ENCODE data around the gene ANAPC7. TPM values are rescaled to one million over a fixed set of nuclear protein-coding genes. Genes with fewer than 3 reads are reported as not detected.
"Not testable (repeated sequence)": the region's sequence is repeated elsewhere in the genome, so short reads cannot be mapped to it uniquely, and the experiment has no call there.

Gene ANAPC7
- total and polyA plus RNA-seq, 7 experiments from 2014 or later = 26.6 to 71.7 (median 43.2) TPM

DNA sequence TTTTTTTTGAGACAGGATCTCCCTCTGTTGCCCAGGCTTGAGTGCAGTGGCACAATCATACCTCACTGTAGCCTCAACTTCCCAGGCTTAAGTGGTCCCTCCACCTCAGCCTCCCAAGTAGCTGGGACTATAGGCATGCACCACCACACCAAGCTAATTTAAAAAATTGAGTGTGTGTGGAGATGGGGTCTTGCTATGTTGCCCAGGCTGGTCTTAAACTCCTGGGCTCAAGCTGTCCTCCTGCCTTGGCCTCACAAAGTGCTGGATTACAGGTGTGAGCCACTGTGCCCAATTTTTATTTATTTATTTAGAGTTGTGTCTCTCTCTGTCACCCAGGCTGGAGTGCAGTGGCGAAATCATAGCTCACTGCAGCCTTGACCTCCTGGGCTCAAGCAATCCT is 17.1 kb upstream of the ANAPC7 start:
- H3K9me3 Mint-ChIP-seq; H3K4me3 Mint-ChIP-seq; H3K9me3 ChIP-seq (ENCODE audit: control insufficient read depth in 2 of 3, low read length in 3 of 3); H3K4me1 ChIP-seq (ENCODE audit: control insufficient read depth in 2 of 2, insufficient read depth in 2 of 2, low read length in 2 of 2); H3K27ac ChIP-seq (ENCODE audit: low read depth, low read length); H3K27ac Mint-ChIP-seq; H3K4me1 Mint-ChIP-seq; intact Hi-C loops (cut with micrococcal nuclease); DNase-seq; H3K36me3 Mint-ChIP-seq; H3K36me3 ChIP-seq (ENCODE audit: control insufficient read depth in 2 of 3, insufficient read depth in 3 of 3, low read length in 3 of 3); H3K4me3 ChIP-seq (ENCODE audit: low read length); POLR2A ChIA-PET; ATAC-seq; H3K27me3 ChIP-seq (ENCODE audit: control insufficient read depth in 2 of 2, insufficient read depth in 2 of 2, low read length in 2 of 2): not testable (repeated sequence)
- CTCF ChIA-PET = interaction anchor here (1.1 to 2.0 kb wide), 2 partner anchors 11 to 1982 kb away, joined by 3 to 8 read pairs; no protein-coding TSS in a partner anchor
- H3K27me3 Mint-ChIP-seq = peaks cover 0 to 32% (median 0%) of the 10 kb centered on the region in 5 donors

DNA sequence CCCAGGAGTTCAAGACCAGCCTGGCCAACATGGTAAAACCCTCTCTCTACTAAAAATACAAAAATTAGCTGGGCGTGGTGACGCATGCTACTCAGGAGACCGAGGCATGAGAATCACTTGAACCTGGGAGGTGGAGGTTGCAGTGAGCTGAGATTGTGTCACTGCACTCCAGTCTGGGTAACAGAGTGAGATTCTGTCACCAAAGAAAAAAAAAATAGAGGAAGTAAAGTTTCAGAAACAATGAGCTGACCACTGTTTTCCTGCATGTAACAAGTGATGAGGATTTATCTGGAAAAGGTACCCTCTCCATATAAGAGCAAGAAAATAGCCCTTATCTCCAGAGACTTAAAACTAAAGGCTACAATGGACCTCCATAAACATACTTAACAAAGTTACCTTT is 13.6 kb upstream of the ANAPC7 start:
- CTCF ChIA-PET; H3K9me3 Mint-ChIP-seq; H3K27ac Mint-ChIP-seq; H3K4me1 ChIP-seq (ENCODE audit: control insufficient read depth in 2 of 2, insufficient read depth in 2 of 2, low read length in 2 of 2); H3K36me3 ChIP-seq (ENCODE audit: control insufficient read depth in 2 of 3, insufficient read depth in 3 of 3, low read length in 3 of 3); H3K27ac ChIP-seq (ENCODE audit: low read depth, low read length); H3K27me3 ChIP-seq (ENCODE audit: control insufficient read depth in 2 of 2, insufficient read depth in 2 of 2, low read length in 2 of 2); H3K9me3 ChIP-seq (ENCODE audit: control insufficient read depth in 2 of 3, low read length in 3 of 3); H3K4me1 Mint-ChIP-seq; H3K4me3 ChIP-seq (ENCODE audit: low read length); DNase-seq; H3K4me3 Mint-ChIP-seq; H3K36me3 Mint-ChIP-seq; ATAC-seq; intact Hi-C loops (cut with micrococcal nuclease): not testable (repeated sequence)
- POLR2A ChIA-PET = interaction anchor here (0.6 kb wide), 1 partner anchor 456 kb away, joined by 3 read pairs; no protein-coding TSS in a partner anchor
- H3K27me3 Mint-ChIP-seq = peaks cover 0 to 22% (median 4%) of the 10 kb centered on the region in 5 donors

DNA sequence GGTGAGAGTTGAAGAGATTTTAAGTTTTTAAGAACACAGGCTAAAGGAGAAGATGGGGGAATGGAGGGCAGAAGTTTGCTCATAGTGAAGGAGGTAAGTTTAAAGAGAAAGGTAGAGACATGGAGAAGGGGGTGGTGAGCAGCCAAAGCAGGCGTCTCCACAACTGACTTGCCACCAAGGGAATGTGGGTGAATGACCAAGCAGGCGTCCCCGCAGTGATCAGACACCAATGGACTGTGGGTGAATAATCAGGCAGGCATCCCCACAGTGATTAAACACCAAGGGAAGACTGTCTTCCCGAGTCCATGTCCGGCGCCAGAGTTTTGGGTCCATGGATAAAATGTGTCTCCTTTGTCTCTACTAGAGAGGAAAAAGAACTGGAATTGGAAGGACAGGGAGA is 6.6 kb upstream of the ANAPC7 start:
- H3K27me3 ChIP-seq (ENCODE audit: control insufficient read depth in 2 of 2, insufficient read depth in 2 of 2, low read length in 2 of 2); CTCF ChIA-PET; H3K36me3 ChIP-seq (ENCODE audit: control insufficient read depth in 2 of 3, insufficient read depth in 3 of 3, low read length in 3 of 3); H3K4me3 Mint-ChIP-seq; DNase-seq; H3K4me3 ChIP-seq (ENCODE audit: low read length); H3K9me3 Mint-ChIP-seq; H3K4me1 ChIP-seq (ENCODE audit: control insufficient read depth in 2 of 2, insufficient read depth in 2 of 2, low read length in 2 of 2); H3K4me1 Mint-ChIP-seq; H3K27ac ChIP-seq (ENCODE audit: low read depth, low read length); ATAC-seq; H3K27ac Mint-ChIP-seq; intact Hi-C loops (cut with micrococcal nuclease); POLR2A ChIA-PET; H3K36me3 Mint-ChIP-seq; H3K9me3 ChIP-seq (ENCODE audit: control insufficient read depth in 2 of 3, low read length in 3 of 3): not testable (repeated sequence)
- H3K27me3 Mint-ChIP-seq = peaks cover 0 to 20% (median 0%) of the 10 kb centered on the region in 5 donors

DNA sequence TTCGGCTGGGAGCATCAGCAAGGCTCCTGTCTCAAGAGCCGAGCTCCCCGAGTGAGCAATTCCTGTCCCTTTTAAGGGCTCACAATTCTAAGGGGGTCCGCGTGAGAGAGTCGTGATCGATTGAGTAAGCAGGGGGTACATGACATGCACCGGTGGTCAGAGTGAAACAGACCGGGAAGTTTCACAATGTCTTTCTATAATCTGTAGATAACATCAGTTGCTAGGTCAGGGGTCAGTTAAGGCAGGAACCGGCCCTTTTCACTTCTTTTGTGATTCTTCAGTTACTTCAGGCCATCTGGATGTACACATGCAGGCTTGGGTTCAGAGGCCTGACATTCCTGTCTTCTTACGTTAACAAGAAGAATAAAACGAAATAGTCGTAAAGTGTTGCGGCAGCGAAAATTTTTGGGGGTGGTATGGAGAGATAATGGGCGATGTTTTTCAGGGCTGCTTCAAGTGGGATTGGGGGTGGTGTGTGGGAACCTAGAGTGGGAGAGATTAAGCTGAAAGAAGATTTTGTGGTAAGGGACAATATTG is 1.7 kb upstream of the ANAPC7 start:
- not testable (repeated sequence) for H3K9me3 Mint-ChIP-seq; H3K4me3 ChIP-seq (ENCODE audit: low read length); H3K27me3 ChIP-seq (ENCODE audit: control insufficient read depth in 2 of 2, insufficient read depth in 2 of 2, low read length in 2 of 2); H3K4me3 Mint-ChIP-seq; DNase-seq; ATAC-seq; H3K27ac ChIP-seq (ENCODE audit: low read depth, low read length); H3K27ac Mint-ChIP-seq; H3K9me3 ChIP-seq (ENCODE audit: control insufficient read depth in 2 of 3, low read length in 3 of 3)
- H3K27me3 Mint-ChIP-seq = peaks cover 0 to 10% (median 0%) of the 10 kb centered on the region in 5 donors
- Histone ChIP-seq H3K4me1 (ENCODE audit: control insufficient read depth in 2 of 2, insufficient read depth in 2 of 2, low read length in 2 of 2) (peaks cover 6 to 15% of the 10 kb centered on the region in 2 donors), H3K36me3 (ENCODE audit: control insufficient read depth in 2 of 3, insufficient read depth in 3 of 3, low read length in 3 of 3) (peaks cover 0 to 11% (median 0%) of the 10 kb centered on the region in 3 experiments)
- intact Hi-C loops (cut with micrococcal nuclease) = loop anchor here in 1 of 2 donors (10.0 kb wide), 1 partner anchor 330 kb away; no protein-coding TSS in a partner anchor
- POLR2A ChIA-PET = interaction anchor here (0.7 to 1.2 kb wide), 3 partner anchors 44 to 1152 kb away, joined by 3 to 4 read pairs (median 4); partner anchors contain the start of gene ARPC3
- CTCF ChIA-PET = interaction anchor here (0.6 to 1.0 kb wide), 2 partner anchors 26 to 1640 kb away, joined by 3 to 6 read pairs; no protein-coding TSS in a partner anchor
- peaks cover 0 to 11% (median 4%) of the 10 kb centered on the region in 5 donors for H3K36me3 Mint-ChIP-seq
- peaks cover 10 to 37% (median 22%) of the 10 kb centered on the region in 7 donors for H3K4me1 Mint-ChIP-seq

DNA sequence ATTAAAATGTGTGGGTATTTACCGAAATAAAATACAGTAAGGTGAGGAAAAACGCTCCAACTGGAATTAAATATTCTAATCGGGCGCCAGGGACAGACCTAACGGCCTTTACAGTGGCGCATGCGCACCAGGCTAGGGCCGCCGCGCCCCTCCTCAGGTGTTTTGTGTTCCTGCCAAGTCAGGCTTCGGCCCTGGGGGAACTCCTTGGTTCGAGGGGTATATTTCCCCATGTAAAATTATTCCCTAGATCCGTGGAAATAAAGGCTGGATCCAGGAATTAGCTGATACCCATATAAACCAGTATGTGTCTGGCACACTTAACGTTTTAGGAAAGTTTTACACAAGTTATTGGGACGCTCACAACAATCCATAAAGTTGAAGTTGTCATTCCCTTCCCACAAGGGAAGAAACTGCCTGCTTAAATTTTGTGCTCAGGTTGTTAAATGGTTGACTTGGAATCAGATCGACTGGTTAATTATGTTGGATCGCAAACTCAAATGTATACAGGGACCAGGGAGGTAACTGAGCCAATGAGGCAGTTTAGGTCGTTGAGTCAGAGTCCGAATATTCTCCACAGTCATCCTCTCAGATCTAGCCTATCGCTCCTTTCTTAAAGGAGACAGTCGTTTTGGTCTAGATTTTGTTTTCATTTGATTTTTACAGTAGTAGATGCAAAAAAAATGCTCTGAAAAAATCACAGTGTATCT is 621 bp upstream of the ANAPC7 start:
- intact Hi-C loops (cut with micrococcal nuclease) = loop anchor here (1.0 to 10.0 kb wide), 13 partner anchors 27 to 1352 kb away; partner anchors contain the start of genes ATP2A2 (in 2 of the 2), ANKRD13A (in 1 of the 2), ARPC3 (in 1 of the 2) and C12orf76 (in 1 of the 2)
- ATAC-seq = peak; percentile 77

DNA sequence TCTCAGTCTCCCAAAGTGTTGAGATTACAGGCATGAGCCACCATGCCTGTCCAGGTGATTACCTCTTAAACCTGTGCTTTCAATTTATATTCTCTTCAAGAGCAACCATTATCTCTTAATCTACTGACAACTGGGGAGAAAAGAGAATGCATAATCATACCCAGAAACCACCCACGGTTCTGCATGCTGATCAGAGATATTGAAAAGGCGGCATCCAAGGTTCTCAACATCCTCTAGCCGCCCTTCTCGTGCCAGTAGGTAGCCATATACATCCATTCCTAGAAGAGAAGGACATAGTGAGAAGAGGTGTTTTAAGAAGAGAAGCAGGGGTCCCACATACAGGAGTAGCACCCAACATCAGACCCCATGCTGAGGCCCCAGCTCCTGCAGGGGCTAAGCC is 20.8 kb downstream of the ANAPC7 start:
- peaks cover 8 to 44% (median 20%) of the 10 kb centered on the region in 5 donors for H3K36me3 Mint-ChIP-seq
- H3K27me3 Mint-ChIP-seq = no peaks in the 10 kb centered on the region
- Histone ChIP-seq H3K27me3 (ENCODE audit: control insufficient read depth in 2 of 2, insufficient read depth in 2 of 2, low read length in 2 of 2) (no peaks in the 10 kb centered on the region), H3K36me3 (ENCODE audit: control insufficient read depth in 2 of 3, insufficient read depth in 3 of 3, low read length in 3 of 3) (peaks cover 17 to 79% (median 25%) of the 10 kb centered on the region in 3 experiments), H3K4me3 (ENCODE audit: low read length) (no peak overlapping the region), H3K9me3 (ENCODE audit: control insufficient read depth in 2 of 3, low read length in 3 of 3) (no peaks in the 10 kb centered on the region), H3K27ac (ENCODE audit: low read depth, low read length) (no peak overlapping the region), H3K4me1 (ENCODE audit: control insufficient read depth in 2 of 2, insufficient read depth in 2 of 2, low read length in 2 of 2) (no peaks in the 10 kb centered on the region)
- no peak for DNase-seq
- H3K27ac Mint-ChIP-seq = peak overlapping the region in 2 of 9 donors; percentile 11 to 45
- no peaks in the 10 kb centered on the region for H3K9me3 Mint-ChIP-seq
- intact Hi-C loops (cut with micrococcal nuclease) = no loop called here
- ChIA-PET CTCF (no interaction called here), POLR2A (no interaction called here)
- no peak for ATAC-seq
- H3K4me3 Mint-ChIP-seq = no peak overlapping the region
- H3K4me1 Mint-ChIP-seq = peaks cover 0 to 19% (median 0%) of the 10 kb centered on the region in 7 donors

More for the DNA sequence above, 621 bp upstream of the ANAPC7 start:
- peak overlapping the region; percentile 99 for H3K4me3 ChIP-seq (ENCODE audit: low read length)
- H3K36me3 ChIP-seq (ENCODE audit: control insufficient read depth in 2 of 3, insufficient read depth in 3 of 3, low read length in 3 of 3) = peaks cover 0 to 11% (median 0%) of the 10 kb centered on the region in 3 experiments
- ChIA-PET POLR2A (interaction anchor here (0.7 to 1.4 kb wide), 5 partner anchors 15 to 64 kb away, joined by 3 to 5 read pairs (median 4); partner anchors contain the start of genes ARPC3, FAM216A and GPN3), CTCF (interaction anchor here (0.9 to 1.0 kb wide), 2 partner anchors 18 to 27 kb away, joined by 4 to 6 read pairs; no protein-coding TSS in a partner anchor)
- no peaks in the 10 kb centered on the region for H3K27me3 Mint-ChIP-seq
- H3K27ac Mint-ChIP-seq = peak overlapping the region; percentile 97 to 100 (median 99)
- H3K36me3 Mint-ChIP-seq = peaks cover 0 to 11% (median 4%) of the 10 kb centered on the region in 5 donors
- peaks cover 15 to 45% (median 29%) of the 10 kb centered on the region in 7 donors for H3K4me1 Mint-ChIP-seq
- H3K27me3 ChIP-seq (ENCODE audit: control insufficient read depth in 2 of 2, insufficient read depth in 2 of 2, low read length in 2 of 2) = no peaks in the 10 kb centered on the region
- peak overlapping the region; percentile 81 for H3K27ac ChIP-seq (ENCODE audit: low read depth, low read length)
- H3K4me3 Mint-ChIP-seq = peak overlapping the region in 9 of 10 donors; percentile 96 to 100 (median 98)
- no peaks in the 10 kb centered on the region for H3K9me3 ChIP-seq (ENCODE audit: control insufficient read depth in 2 of 3, low read length in 3 of 3)
- peak; percentile 62 to 86 (median 76) for DNase-seq
- peaks cover 6 to 15% of the 10 kb centered on the region in 2 donors for H3K4me1 ChIP-seq (ENCODE audit: control insufficient read depth in 2 of 2, insufficient read depth in 2 of 2, low read length in 2 of 2)
- peaks cover 0 to 3% (median 0%) of the 10 kb centered on the region in 11 donors for H3K9me3 Mint-ChIP-seq

Measured in naive thymus-derived CD4-positive, alpha-beta T cell (primary cell).